ENCODE results near the gene EIF3K. TPM values are rescaled to one million over a fixed set of nuclear protein-coding genes. Genes with fewer than 3 reads are reported as not detected.

Gene EIF3K
- total and polyA plus RNA-seq, 2 of the 13 experiments (the other 11 are each of a cell fraction or from before 2014, with no cell fraction given), result 179 to 258 TPM

DNA sequence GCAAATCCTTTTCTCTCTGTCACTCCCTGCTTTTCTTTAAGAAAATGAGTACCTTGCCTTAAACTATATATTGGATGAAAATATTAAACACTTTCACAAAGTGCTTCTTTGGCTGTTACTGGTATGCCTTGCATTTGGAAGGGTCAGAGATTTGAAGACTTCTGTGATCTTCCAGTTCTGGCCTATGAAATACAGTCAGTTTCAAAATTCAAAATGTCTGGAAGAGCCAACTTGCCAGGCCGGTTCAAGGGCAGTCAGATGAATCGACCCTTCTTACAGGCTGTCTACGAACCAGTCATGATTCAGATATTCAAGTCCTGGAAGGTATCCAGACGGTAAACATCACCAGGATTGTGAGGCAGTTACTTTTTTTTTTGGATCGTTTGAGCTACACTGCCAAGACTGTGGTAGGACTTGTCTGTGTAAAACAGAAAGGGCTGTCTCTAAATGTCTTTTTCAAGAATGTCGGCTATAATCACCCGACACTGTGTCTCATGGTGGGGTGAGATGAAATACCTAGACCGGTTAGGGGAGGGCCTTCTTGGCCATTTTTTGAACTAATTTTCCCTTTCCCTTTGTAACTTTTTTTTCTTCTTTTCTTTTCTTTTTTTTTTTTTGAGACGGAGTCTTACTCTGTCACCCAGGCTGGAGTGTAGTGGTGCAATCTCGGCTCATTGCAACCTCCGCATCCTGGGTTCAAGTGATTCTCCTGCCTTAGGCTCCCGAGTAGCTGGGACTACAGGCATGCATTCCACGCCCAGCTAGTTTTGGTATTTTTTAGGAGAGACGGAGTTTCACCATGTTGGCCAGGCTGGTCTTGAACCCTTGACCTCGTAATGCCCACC, 39.7 kb downstream of the EIF3K start (continued):
- TF ChIP-seq, protein P1, sequence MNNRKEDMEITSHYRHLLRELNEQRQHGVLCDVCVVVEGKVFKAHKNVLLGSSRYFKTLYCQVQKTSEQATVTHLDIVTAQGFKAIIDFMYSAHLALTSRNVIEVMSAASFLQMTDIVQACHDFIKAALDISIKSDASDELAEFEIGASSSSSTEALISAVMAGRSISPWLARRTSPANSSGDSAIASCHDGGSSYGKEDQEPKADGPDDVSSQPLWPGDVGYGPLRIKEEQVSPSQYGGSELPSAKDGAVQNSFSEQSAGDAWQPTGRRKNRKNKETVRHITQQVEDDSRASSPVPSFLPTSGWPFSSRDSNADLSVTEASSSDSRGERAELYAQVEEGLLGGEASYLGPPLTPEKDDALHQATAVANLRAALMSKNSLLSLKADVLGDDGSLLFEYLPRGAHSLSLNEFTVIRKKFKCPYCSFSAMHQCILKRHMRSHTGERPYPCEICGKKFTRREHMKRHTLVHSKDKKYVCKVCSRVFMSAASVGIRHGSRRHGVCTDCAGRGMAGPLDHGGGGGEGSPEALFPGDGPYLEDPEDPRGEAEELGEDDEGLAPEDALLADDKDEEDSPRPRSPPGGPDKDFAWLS (CRISPR knock-in tag; IDR thresholded peaks at IDR 0.05; ENCODE audit: borderline replicate concordance), result no peak
- TF ChIP-seq ZNF644 (CRISPR knock-in tag; IDR thresholded peaks at IDR 0.05; ENCODE audit: low read depth), result peak; percentile 70; the same call in 1 of the 2 replicates
- no peak for TF ChIP-seq HIVEP1 (CRISPR knock-in tag; IDR thresholded peaks at IDR 0.05)
- peak; percentile 44; the same call in 1 of the 2 replicates for TF ChIP-seq ZSCAN9 (CRISPR knock-in tag; IDR thresholded peaks at IDR 0.05; ENCODE audit: borderline replicate concordance)
- peak; percentile 50; the same call in 1 of the 2 replicates for TF ChIP-seq CREM (IDR thresholded peaks at IDR 0.05)
- TF ChIP-seq CREM (CRISPR knock-in tag; IDR thresholded peaks at IDR 0.05), result no peak
- no peak for TF ChIP-seq ZNF616 (CRISPR knock-in tag; IDR thresholded peaks at IDR 0.05; ENCODE audit: low read depth)
- no peak for TF ChIP-seq TOE1 (CRISPR knock-in tag; IDR thresholded peaks at IDR 0.05)
- TF ChIP-seq, protein P2, sequence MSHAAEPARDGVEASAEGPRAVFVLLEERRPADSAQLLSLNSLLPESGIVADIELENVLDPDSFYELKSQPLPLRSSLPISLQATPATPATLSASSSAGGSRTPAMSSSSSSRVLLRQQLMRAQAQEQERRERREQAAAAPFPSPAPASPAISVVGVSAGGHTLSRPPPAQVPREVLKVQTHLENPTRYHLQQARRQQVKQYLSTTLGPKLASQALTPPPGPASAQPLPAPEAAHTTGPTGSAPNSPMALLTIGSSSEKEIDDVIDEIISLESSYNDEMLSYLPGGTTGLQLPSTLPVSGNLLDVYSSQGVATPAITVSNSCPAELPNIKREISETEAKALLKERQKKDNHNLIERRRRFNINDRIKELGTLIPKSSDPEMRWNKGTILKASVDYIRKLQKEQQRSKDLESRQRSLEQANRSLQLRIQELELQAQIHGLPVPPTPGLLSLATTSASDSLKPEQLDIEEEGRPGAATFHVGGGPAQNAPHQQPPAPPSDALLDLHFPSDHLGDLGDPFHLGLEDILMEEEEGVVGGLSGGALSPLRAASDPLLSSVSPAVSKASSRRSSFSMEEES (CRISPR knock-in tag; IDR thresholded peaks at IDR 0.05), result 0 out of 2 replicates have a peak, but pooled peaks have one; percentile 19
- TF ChIP-seq SIX4 (CRISPR knock-in tag; IDR thresholded peaks at IDR 0.05), result peak; percentile 23; the same call in 1 of the 2 replicates
- no peak for TF ChIP-seq FOXA1 (IDR thresholded peaks at IDR 0.05)
- peak; percentile 85 for TF ChIP-seq FOXA1 (CRISPR knock-in tag; IDR thresholded peaks at IDR 0.05)
- peak; percentile 46; the same call in 1 of the 2 replicates for TF ChIP-seq ETV5 (CRISPR knock-in tag; IDR thresholded peaks at IDR 0.05; ENCODE audit: borderline replicate concordance)
- TF ChIP-seq SRY (CRISPR knock-in tag; IDR thresholded peaks at IDR 0.05), result no peak
- TF ChIP-seq, protein P3, sequence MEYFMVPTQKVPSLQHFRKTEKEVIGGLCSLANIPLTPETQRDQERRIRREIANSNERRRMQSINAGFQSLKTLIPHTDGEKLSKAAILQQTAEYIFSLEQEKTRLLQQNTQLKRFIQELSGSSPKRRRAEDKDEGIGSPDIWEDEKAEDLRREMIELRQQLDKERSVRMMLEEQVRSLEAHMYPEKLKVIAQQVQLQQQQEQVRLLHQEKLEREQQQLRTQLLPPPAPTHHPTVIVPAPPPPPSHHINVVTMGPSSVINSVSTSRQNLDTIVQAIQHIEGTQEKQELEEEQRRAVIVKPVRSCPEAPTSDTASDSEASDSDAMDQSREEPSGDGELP (IDR thresholded peaks at IDR 0.05; ENCODE audit: borderline replicate concordance, low read depth), result peak; percentile 33; the same call in 1 of the 2 replicates
- TF ChIP-seq SALL1 (CRISPR knock-in tag; IDR thresholded peaks at IDR 0.05), result peak; percentile 43; the same call in 1 of the 2 replicates
- TF ChIP-seq KAT8 (CRISPR knock-in tag; IDR thresholded peaks at IDR 0.05), result peak; percentile 39; the same call in 1 of the 2 replicates
- TF ChIP-seq RXRA (CRISPR knock-in tag; IDR thresholded peaks at IDR 0.05), result peak; percentile 66; the same call in 1 of the 2 replicates
- TF ChIP-seq SNAI1 (CRISPR knock-in tag; IDR thresholded peaks at IDR 0.05; ENCODE audit: borderline replicate concordance), result 0 out of 2 replicates have a peak, but pooled peaks have one; percentile 39
- TF ChIP-seq SETDB1 (CRISPR knock-in tag; IDR thresholded peaks at IDR 0.05; ENCODE audit: borderline replicate concordance), result no peak
- TF ChIP-seq ZNF326 (CRISPR knock-in tag; IDR thresholded peaks at IDR 0.05; ENCODE audit: borderline replicate concordance), result no peak
- TF ChIP-seq, protein P4, sequence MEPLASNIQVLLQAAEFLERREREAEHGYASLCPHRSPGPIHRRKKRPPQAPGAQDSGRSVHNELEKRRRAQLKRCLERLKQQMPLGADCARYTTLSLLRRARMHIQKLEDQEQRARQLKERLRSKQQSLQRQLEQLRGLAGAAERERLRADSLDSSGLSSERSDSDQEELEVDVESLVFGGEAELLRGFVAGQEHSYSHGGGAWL (CRISPR knock-in tag; IDR thresholded peaks at IDR 0.05), result no peak
- TF ChIP-seq RARA (CRISPR knock-in tag; IDR thresholded peaks at IDR 0.05), result peak; percentile 94
- 0 out of 2 replicates have a peak, but pooled peaks have one; percentile 22 for TF ChIP-seq SIX1 (CRISPR knock-in tag; IDR thresholded peaks at IDR 0.05; ENCODE audit: borderline replicate concordance)
- TF ChIP-seq, protein P5, sequence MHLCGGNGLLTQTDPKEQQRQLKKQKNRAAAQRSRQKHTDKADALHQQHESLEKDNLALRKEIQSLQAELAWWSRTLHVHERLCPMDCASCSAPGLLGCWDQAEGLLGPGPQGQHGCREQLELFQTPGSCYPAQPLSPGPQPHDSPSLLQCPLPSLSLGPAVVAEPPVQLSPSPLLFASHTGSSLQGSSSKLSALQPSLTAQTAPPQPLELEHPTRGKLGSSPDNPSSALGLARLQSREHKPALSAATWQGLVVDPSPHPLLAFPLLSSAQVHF (CRISPR knock-in tag; IDR thresholded peaks at IDR 0.05), result no peak
- TF ChIP-seq YEATS4 (CRISPR knock-in tag; IDR thresholded peaks at IDR 0.05; ENCODE audit: borderline replicate concordance), result peak; percentile 22; the same call in 1 of the 2 replicates
- TF ChIP-seq SOX5 (CRISPR knock-in tag; IDR thresholded peaks at IDR 0.05; ENCODE audit: borderline replicate concordance), result peak; percentile 64; the same call in 1 of the 2 replicates

Data from HepG2 (cell line).